Adipocyte (in vitro differentiated cells): Measurements from ENCODE around the gene UBN1.
"Not testable (repeated sequence)": the region's sequence is repeated elsewhere in the genome, so short reads cannot be mapped to it uniquely, and the experiment has no call there.

Source experiments
- DNase-seq: peaks from one replicate; pipeline ENCODE4 v3.0.0-alpha.2; 2015; ENCODE audit warnings: low read depth
- H3K27me3 ChIP-seq: replicated peaks from 2 replicates; pipeline ENCODE4 v1.7.0; 2013; ENCODE audit warnings: mild to moderate bottlenecking, low read length, moderate library complexity; ENCODE audit not compliant: control insufficient read depth, insufficient read depth
- H3K36me3 ChIP-seq: 2 replicates; pipeline ENCODE4 v1.7.0; 2013; ENCODE audit warnings: low read length, mild to moderate bottlenecking, moderate library complexity; ENCODE audit not compliant: control insufficient read depth, insufficient read depth, severe bottlenecking
- H3K4me1 ChIP-seq: 2 replicates; pipeline ENCODE4 v1.7.0; 2013; ENCODE audit warnings: mild to moderate bottlenecking, low read length, moderate library complexity; ENCODE audit not compliant: control insufficient read depth, insufficient read depth
- H3K4me3 ChIP-seq: 2 replicates; pipeline ENCODE4 v1.7.0; 2013; ENCODE audit warnings: mild to moderate bottlenecking, low read length, moderate library complexity
- H3K9ac ChIP-seq: 2 replicates; pipeline ENCODE4 v1.7.0; 2013; ENCODE audit warnings: mild to moderate bottlenecking, low read length, moderate library complexity
- H3K9me3 ChIP-seq: 2 replicates; pipeline ENCODE4 v1.7.0; 2013; ENCODE audit warnings: mild to moderate bottlenecking, low read length, moderate library complexity; ENCODE audit not compliant: control insufficient read depth

UBN1 gene

DNA sequence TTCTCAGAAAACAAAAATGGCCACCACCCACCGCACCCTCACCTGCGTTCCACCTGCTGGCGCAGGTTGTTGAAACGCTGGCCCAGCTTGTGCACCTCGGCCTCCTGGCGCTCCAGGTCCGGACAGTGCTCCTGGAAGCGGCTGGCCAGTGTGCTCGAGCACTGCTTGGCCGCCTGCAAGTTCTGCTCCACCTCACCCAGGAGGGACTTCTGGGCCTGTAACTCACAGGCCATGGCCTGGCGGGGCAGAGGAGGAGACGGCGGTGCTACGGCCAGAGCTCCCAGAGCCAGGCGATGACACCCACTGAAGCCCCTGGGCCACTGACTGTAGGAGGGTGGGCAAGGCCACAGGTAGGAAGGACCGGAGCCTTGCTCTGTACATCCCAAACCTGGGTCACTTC is 43.4 kb downstream of the UBN1 start:
- Histone ChIP-seq H3K4me3 (no peak overlapping the region), H3K9me3 (no peaks in the 10 kb centered on the region), H3K4me1 (no peaks in the 10 kb centered on the region), H3K9ac (no peak overlapping the region), H3K27me3 (no peaks in the 10 kb centered on the region), H3K36me3 (peaks cover 57% of the 10 kb centered on the region)
- DNase-seq = no peak

DNA sequence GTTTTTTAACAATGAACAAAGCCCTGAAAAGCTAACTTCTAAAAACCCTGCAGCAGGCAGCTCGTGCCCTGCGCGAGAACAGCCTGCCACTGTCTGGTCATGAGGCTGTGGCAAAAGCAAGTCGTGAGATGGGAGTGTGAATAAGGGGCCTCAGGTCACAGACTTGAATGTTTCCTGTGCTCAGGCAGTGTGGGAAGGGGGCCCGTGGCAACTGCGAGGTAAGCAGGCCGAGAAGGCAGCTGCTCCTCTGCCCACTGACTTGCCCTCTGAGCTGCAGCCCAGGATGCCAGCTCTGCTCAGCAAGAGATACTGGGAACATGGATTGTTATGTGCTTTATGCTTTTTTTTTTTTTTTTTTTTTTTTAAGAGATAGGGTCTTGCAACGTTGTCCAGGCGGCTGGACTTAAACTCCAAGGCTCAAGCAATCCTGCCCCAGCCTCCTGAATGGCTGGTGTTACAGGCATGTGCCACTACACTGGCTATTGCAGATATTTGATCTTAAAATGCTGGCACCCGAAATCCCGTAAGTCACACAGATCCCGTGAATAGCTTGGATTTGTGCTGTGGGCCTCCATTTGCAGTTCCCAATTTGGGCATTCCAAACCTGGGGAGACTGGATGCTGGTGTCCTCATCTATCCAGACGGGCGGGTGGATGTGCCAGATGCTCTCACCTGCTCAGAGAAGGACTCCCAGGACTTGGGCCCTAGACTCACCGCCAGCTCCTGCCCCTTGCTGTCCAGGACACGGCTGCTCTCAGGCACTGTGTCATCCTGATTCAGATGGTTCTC is 44.0 kb downstream of the UBN1 start:
- H3K4me3 ChIP-seq = no peak overlapping the region
- H3K27me3 ChIP-seq = no peaks in the 10 kb centered on the region
- DNase-seq = no peak
- H3K9ac ChIP-seq = no peak overlapping the region
- H3K9me3 ChIP-seq = no peaks in the 10 kb centered on the region
- H3K4me1 ChIP-seq = no peaks in the 10 kb centered on the region
- H3K36me3 ChIP-seq = peaks cover 54% of the 10 kb centered on the region

- no peaks in the 10 kb centered on the region for H3K4me1 ChIP-seq
- no peak overlapping the region for H3K4me3 ChIP-seq
- H3K36me3 ChIP-seq = peaks cover 50% of the 10 kb centered on the region
- no peak overlapping the region for H3K9ac ChIP-seq
- H3K27me3 ChIP-seq = no peaks in the 10 kb centered on the region
- DNase-seq = no peak
- H3K9me3 ChIP-seq = no peaks in the 10 kb centered on the region
Observed at GRCh38 chr16:4891886-4892216, 44.6 kb downstream of the UBN1 start.

- Histone ChIP-seq H3K36me3 (peaks cover 47% of the 10 kb centered on the region), H3K27me3 (no peaks in the 10 kb centered on the region), H3K4me1 (no peaks in the 10 kb centered on the region), H3K9ac (no peak overlapping the region), H3K4me3 (no peak overlapping the region), H3K9me3 (no peaks in the 10 kb centered on the region)
- peak; percentile 63 for DNase-seq
Observed at GRCh38 chr16:4892361-4893102, 45.3 kb downstream of the UBN1 start.

DNA sequence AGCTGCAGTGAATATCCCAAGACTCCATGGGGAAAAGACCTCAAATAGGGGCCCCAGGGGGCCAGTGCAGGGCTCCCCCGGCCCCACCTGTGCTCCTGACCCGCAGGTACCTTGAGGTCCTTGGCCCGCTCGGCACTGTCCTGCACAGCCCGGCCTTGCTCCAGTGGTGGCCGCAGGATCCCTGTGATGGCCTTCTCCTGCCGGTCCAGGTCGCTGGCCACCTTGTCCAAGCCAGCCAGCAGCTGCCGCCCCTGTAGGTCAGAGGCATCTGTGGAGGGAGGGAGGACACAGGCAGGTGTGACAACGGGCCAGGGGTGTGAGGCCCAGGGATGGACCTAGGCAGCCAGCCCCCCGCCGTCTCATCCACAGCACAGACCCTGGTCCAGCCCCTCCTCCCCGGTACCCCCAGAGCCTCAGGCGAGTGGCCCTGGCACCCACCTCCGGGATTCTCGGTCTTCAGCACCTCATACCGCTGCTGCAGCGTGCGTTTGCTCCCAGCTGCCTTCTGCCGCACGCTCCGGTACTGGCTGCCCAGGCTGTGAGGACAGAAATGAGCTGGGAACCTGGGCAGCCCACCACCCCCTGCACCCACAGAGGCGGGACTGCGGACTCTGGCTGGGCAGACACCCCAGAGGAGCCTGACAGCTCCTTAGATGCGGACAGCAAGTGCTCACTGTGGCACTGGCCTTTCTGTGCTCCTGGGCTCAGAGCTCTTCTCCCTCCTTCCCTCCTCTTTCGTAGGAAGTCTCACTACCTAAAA is 46.0 kb downstream of the UBN1 start:
- DNase-seq = no peak
- Histone ChIP-seq H3K4me1 (no peaks in the 10 kb centered on the region), H3K9me3 (no peaks in the 10 kb centered on the region), H3K4me3 (no peak overlapping the region), H3K9ac (no peak overlapping the region), H3K36me3 (peaks cover 41% of the 10 kb centered on the region), H3K27me3 (no peaks in the 10 kb centered on the region)

GRCh38 chr16:4894276-4895150 is 47.2 kb downstream of the UBN1 start:
- no peaks in the 10 kb centered on the region for H3K27me3 ChIP-seq

GRCh38 chr16:4895366-4895765 is 48.1 kb downstream of the UBN1 start:
- no peaks in the 10 kb centered on the region for H3K9me3 ChIP-seq
- no peaks in the 10 kb centered on the region for H3K27me3 ChIP-seq
- no peak overlapping the region for H3K4me3 ChIP-seq
- H3K36me3 ChIP-seq = peaks cover 34% of the 10 kb centered on the region
- peaks cover 8% of the 10 kb centered on the region for H3K4me1 ChIP-seq
- no peak for DNase-seq
- H3K9ac ChIP-seq = no peak overlapping the region

More at GRCh38 chr16:4894276-4895150, 47.2 kb downstream of the UBN1 start:
- Histone ChIP-seq H3K4me1 (no peaks in the 10 kb centered on the region), H3K9me3 (no peaks in the 10 kb centered on the region), H3K4me3 (no peak overlapping the region), H3K36me3 (peaks cover 43% of the 10 kb centered on the region), H3K9ac (no peak overlapping the region)
- DNase-seq = no peak

GRCh38 chr16:4896761-4897160 is 49.5 kb downstream of the UBN1 start:
- Histone ChIP-seq H3K4me1 (peaks cover 12% of the 10 kb centered on the region), H3K36me3 (peaks cover 22% of the 10 kb centered on the region)
- H3K9me3 ChIP-seq, DNase-seq, H3K4me3 ChIP-seq, H3K9ac ChIP-seq, H3K27me3 ChIP-seq: not testable (repeated sequence)

- peaks cover 22% of the 10 kb centered on the region for H3K36me3 ChIP-seq
- no peak for DNase-seq
- H3K4me3 ChIP-seq = no peak overlapping the region
- H3K9ac ChIP-seq = no peak overlapping the region
- peaks cover 12% of the 10 kb centered on the region for H3K4me1 ChIP-seq
- no peaks in the 10 kb centered on the region for H3K9me3 ChIP-seq
- no peaks in the 10 kb centered on the region for H3K27me3 ChIP-seq
Observed at GRCh38 chr16:4897328-4897727, 50.0 kb downstream of the UBN1 start.

- peaks cover 22% of the 10 kb centered on the region for H3K36me3 ChIP-seq
- H3K9me3 ChIP-seq = no peaks in the 10 kb centered on the region
- H3K27me3 ChIP-seq = peaks cover 3% of the 10 kb centered on the region
- no peak overlapping the region for H3K4me3 ChIP-seq
- no peak overlapping the region for H3K9ac ChIP-seq
- no peak for DNase-seq
- peaks cover 12% of the 10 kb centered on the region for H3K4me1 ChIP-seq
Observed at GRCh38 chr16:4898811-4899473, 51.7 kb downstream of the UBN1 start.
